ENCODE data around the gene ZNF691.
"Not testable (repeated sequence)": the region's sequence is repeated elsewhere in the genome, so short reads cannot be mapped to it uniquely, and the experiment has no call there.

ZNF691 gene

GRCh38 chr1:42853116-42853884, 6.9 kb downstream of the ZNF691 start:
- DNase-seq (ENCODE audit: extremely low read depth in 1 of 2, low read depth in 1 of 2), result no peak

GRCh38 chr1:42856554-42856953, 10.1 kb downstream of the ZNF691 start:
- DNase-seq (ENCODE audit: extremely low read depth in 1 of 2, low read depth in 1 of 2), result not testable (repeated sequence)

- not testable (repeated sequence) for DNase-seq (ENCODE audit: extremely low read depth in 1 of 2, low read depth in 1 of 2)
Observed at GRCh38 chr1:42859366-42859765, 13.0 kb downstream of the ZNF691 start.

GRCh38 chr1:42860339-42861013, 14.1 kb downstream of the ZNF691 start:
- no peak for DNase-seq (ENCODE audit: extremely low read depth in 1 of 2, low read depth in 1 of 2)

- no peak for DNase-seq (ENCODE audit: extremely low read depth in 1 of 2, low read depth in 1 of 2)
Observed at GRCh38 chr1:42861014-42861399, 14.6 kb downstream of the ZNF691 start.

- DNase-seq (ENCODE audit: extremely low read depth in 1 of 2, low read depth in 1 of 2), result no peak
Observed at GRCh38 chr1:42866549-42866948, 20.1 kb downstream of the ZNF691 start.

GRCh38 chr1:42868466-42868865, 22.1 kb downstream of the ZNF691 start:
- DNase-seq (ENCODE audit: extremely low read depth in 1 of 2, low read depth in 1 of 2), result not testable (repeated sequence)

- DNase-seq (ENCODE audit: extremely low read depth in 1 of 2, low read depth in 1 of 2), result not testable (repeated sequence)
Observed at GRCh38 chr1:42869254-42869653, 22.8 kb downstream of the ZNF691 start.

- DNase-seq (ENCODE audit: extremely low read depth in 1 of 2, low read depth in 1 of 2), result not testable (repeated sequence)
Observed at GRCh38 chr1:42869751-42870150, 23.3 kb downstream of the ZNF691 start.

- not testable (repeated sequence) for DNase-seq (ENCODE audit: extremely low read depth in 1 of 2, low read depth in 1 of 2)
Observed at GRCh38 chr1:42873108-42873507, 26.7 kb downstream of the ZNF691 start.

GRCh38 chr1:42873670-42874069, 27.3 kb downstream of the ZNF691 start:
- DNase-seq (ENCODE audit: extremely low read depth in 1 of 2, low read depth in 1 of 2), result no peak

- no peak for DNase-seq (ENCODE audit: extremely low read depth in 1 of 2, low read depth in 1 of 2)
Observed at GRCh38 chr1:42876009-42876408, 29.6 kb downstream of the ZNF691 start.

GRCh38 chr1:42877380-42877779, 31.0 kb downstream of the ZNF691 start:
- DNase-seq (ENCODE audit: extremely low read depth in 1 of 2, low read depth in 1 of 2), result no peak

GRCh38 chr1:42880384-42880783, 34.0 kb downstream of the ZNF691 start:
- DNase-seq (ENCODE audit: extremely low read depth in 1 of 2, low read depth in 1 of 2), result no peak

- DNase-seq (ENCODE audit: extremely low read depth in 1 of 2, low read depth in 1 of 2), result no peak
Observed at GRCh38 chr1:42886046-42886739, 39.8 kb downstream of the ZNF691 start.

GRCh38 chr1:42886800-42887199, 40.4 kb downstream of the ZNF691 start:
- no peak for DNase-seq (ENCODE audit: extremely low read depth in 1 of 2, low read depth in 1 of 2)

GRCh38 chr1:42887366-42887765, 41.0 kb downstream of the ZNF691 start:
- DNase-seq (ENCODE audit: extremely low read depth in 1 of 2, low read depth in 1 of 2), result no peak

- no peak for DNase-seq (ENCODE audit: extremely low read depth in 1 of 2, low read depth in 1 of 2)
Observed at GRCh38 chr1:42888013-42888633, 41.7 kb downstream of the ZNF691 start.

GRCh38 chr1:42889264-42889663, 42.9 kb downstream of the ZNF691 start:
- DNase-seq (ENCODE audit: extremely low read depth in 1 of 2, low read depth in 1 of 2), result no peak

GRCh38 chr1:42891465-42892138, 45.2 kb downstream of the ZNF691 start:
- no peak for DNase-seq (ENCODE audit: extremely low read depth in 1 of 2, low read depth in 1 of 2)

- not testable (repeated sequence) for DNase-seq (ENCODE audit: extremely low read depth in 1 of 2, low read depth in 1 of 2)
Observed at GRCh38 chr1:42899960-42900359, 53.5 kb downstream of the ZNF691 start.

Data from stimulated activated CD8-positive, alpha-beta memory T cell treated with anti-CD3 and anti-CD28 coated beads, Interleukin-7, amount 100 ng/mL, for 48 hours (primary cell).